HUES64 (cell line): ENCODE measurements around the gene SLC22A3.
"Not testable (repeated sequence)": the region's sequence is repeated elsewhere in the genome, so short reads cannot be mapped to it uniquely, and the experiment has no call there.

Experiments used
- H3K27ac ChIP-seq: 2 replicates; pipeline ENCODE4 v1.7.0; 2013; ENCODE audit warnings: low read depth, low read length, inconsistent platforms
- H3K27me3 ChIP-seq: 2 replicates; pipeline ENCODE4 v1.6.1; 2013; ENCODE audit warnings: mild to moderate bottlenecking, low read length; ENCODE audit not compliant: insufficient read depth
- H3K36me3 ChIP-seq: 2 replicates; pipeline ENCODE4 v1.6.1; 2013; ENCODE audit warnings: mild to moderate bottlenecking, low read length; ENCODE audit not compliant: insufficient read depth
- H3K4me1 ChIP-seq: 2 replicates; pipeline ENCODE4 v1.6.1; 2013; ENCODE audit warnings: mild to moderate bottlenecking, low read length, moderate library complexity; ENCODE audit not compliant: insufficient read depth
- H3K4me3 ChIP-seq: 2 replicates; pipeline ENCODE4 v1.5.1; 2013; ENCODE audit warnings: mild to moderate bottlenecking, low read length, moderate library complexity
- H3K9ac ChIP-seq: 2 replicates; pipeline ENCODE4 v1.6.1; 2013; ENCODE audit warnings: mild to moderate bottlenecking, low read depth, low read length
- H3K9me3 ChIP-seq: 2 replicates; pipeline ENCODE4 v1.6.1; 2013; ENCODE audit warnings: low read depth, low read length; ENCODE audit not compliant: insufficient read depth
- WGBS: fragments of 150-250, 120-280 bp; methylation state at CpG from one replicate; pipeline ENCODE4 v1.1.7; 2013; ENCODE audit warnings: missing lambda C conversion rate; 5-methylcytosine and 5-hydroxymethylcytosine counted together

Gene SLC22A3

GRCh38 chr6:160454303-160454702 is 106.1 kb downstream of the SLC22A3 start:
- WGBS: 94% methylated on average over 6 of the region's 6 CpGs
- Histone ChIP-seq H3K27ac (no peak overlapping the region), H3K27me3 (no peaks in the 10 kb centered on the region), H3K36me3 (no peaks in the 10 kb centered on the region), H3K4me3 (no peak overlapping the region), H3K9me3 (no peaks in the 10 kb centered on the region), H3K4me1 (peaks cover 5% of the 10 kb centered on the region), H3K9ac (no peak overlapping the region)

- WGBS: 95% methylated on average over 6 of the region's 6 CpGs
- no peak overlapping the region for H3K27ac ChIP-seq
- H3K9ac ChIP-seq: no peak overlapping the region
- H3K4me1 ChIP-seq: peaks cover 5% of the 10 kb centered on the region
- H3K9me3 ChIP-seq: no peaks in the 10 kb centered on the region
- no peak overlapping the region for H3K4me3 ChIP-seq
- no peaks in the 10 kb centered on the region for H3K27me3 ChIP-seq
- H3K36me3 ChIP-seq: no peaks in the 10 kb centered on the region
Measured at GRCh38 chr6:160455081-160455480, 106.9 kb downstream of the SLC22A3 start.

GRCh38 chr6:160455541-160456213 is 107.5 kb downstream of the SLC22A3 start:
- Histone ChIP-seq H3K4me1 (peaks cover 5% of the 10 kb centered on the region), H3K36me3 (no peaks in the 10 kb centered on the region), H3K4me3 (no peak overlapping the region), H3K27ac (no peak overlapping the region), H3K9ac (peak overlapping the region; percentile 15; the same call in 1 of the 2 replicates), H3K9me3 (no peaks in the 10 kb centered on the region), H3K27me3 (no peaks in the 10 kb centered on the region)
- WGBS: 38% methylated on average over 11 of the region's 11 CpGs

GRCh38 chr6:160456214-160456546 is 108.0 kb downstream of the SLC22A3 start:
- 53% methylated on average over 2 of the region's 3 CpGs for WGBS
- no peak overlapping the region for H3K27ac ChIP-seq
- peaks cover 5% of the 10 kb centered on the region for H3K4me1 ChIP-seq
- no peak overlapping the region for H3K9ac ChIP-seq
- H3K36me3 ChIP-seq: no peaks in the 10 kb centered on the region
- H3K27me3 ChIP-seq: no peaks in the 10 kb centered on the region
- H3K9me3 ChIP-seq: no peaks in the 10 kb centered on the region
- H3K4me3 ChIP-seq: no peak overlapping the region

- WGBS: 81% methylated on average over 3 of the region's 4 CpGs
- Histone ChIP-seq H3K27ac (no peak overlapping the region), H3K27me3 (no peaks in the 10 kb centered on the region), H3K36me3 (no peaks in the 10 kb centered on the region), H3K4me1 (peaks cover 5% of the 10 kb centered on the region), H3K9ac (no peak overlapping the region), H3K9me3 (no peaks in the 10 kb centered on the region), H3K4me3 (no peak overlapping the region)
Measured at GRCh38 chr6:160457823-160458222, 109.6 kb downstream of the SLC22A3 start.

- no peaks in the 10 kb centered on the region for H3K4me1 ChIP-seq
- H3K27me3 ChIP-seq: no peaks in the 10 kb centered on the region
- H3K9me3 ChIP-seq: no peaks in the 10 kb centered on the region
- no peak overlapping the region for H3K27ac ChIP-seq
- H3K36me3 ChIP-seq: no peaks in the 10 kb centered on the region
- H3K4me3 ChIP-seq: no peak overlapping the region
- WGBS: 92% methylated on average over 3 of the region's 3 CpGs
- no peak overlapping the region for H3K9ac ChIP-seq
Measured at GRCh38 chr6:160461641-160462040, 113.5 kb downstream of the SLC22A3 start.

GRCh38 chr6:160462116-160462515 is 113.9 kb downstream of the SLC22A3 start:
- Histone ChIP-seq H3K27me3 (no peaks in the 10 kb centered on the region), H3K9ac (no peak overlapping the region), H3K36me3 (no peaks in the 10 kb centered on the region), H3K27ac (no peak overlapping the region), H3K4me3 (no peak overlapping the region), H3K9me3 (no peaks in the 10 kb centered on the region), H3K4me1 (no peaks in the 10 kb centered on the region)

- no peaks in the 10 kb centered on the region for H3K9me3 ChIP-seq
- H3K36me3 ChIP-seq: no peaks in the 10 kb centered on the region
- H3K4me1 ChIP-seq: no peaks in the 10 kb centered on the region
- H3K9ac ChIP-seq: no peak overlapping the region
- H3K27me3 ChIP-seq: no peaks in the 10 kb centered on the region
- WGBS: 92% methylated on average over 3 of the region's 3 CpGs
- H3K4me3 ChIP-seq: no peak overlapping the region
- no peak overlapping the region for H3K27ac ChIP-seq
Measured at GRCh38 chr6:160462551-160463109, 114.5 kb downstream of the SLC22A3 start.

GRCh38 chr6:160464744-160465143 is 116.6 kb downstream of the SLC22A3 start:
- no peak overlapping the region for H3K9ac ChIP-seq
- H3K4me1 ChIP-seq: no peaks in the 10 kb centered on the region
- no peaks in the 10 kb centered on the region for H3K9me3 ChIP-seq
- 92% methylated on average over 3 of the region's 3 CpGs for WGBS
- no peaks in the 10 kb centered on the region for H3K36me3 ChIP-seq
- H3K4me3 ChIP-seq: no peak overlapping the region
- no peaks in the 10 kb centered on the region for H3K27me3 ChIP-seq
- H3K27ac ChIP-seq: no peak overlapping the region

GRCh38 chr6:160467261-160467871 is 119.2 kb downstream of the SLC22A3 start:
- H3K36me3 ChIP-seq, H3K4me3 ChIP-seq, H3K9ac ChIP-seq, H3K4me1 ChIP-seq, H3K27me3 ChIP-seq, H3K9me3 ChIP-seq, H3K27ac ChIP-seq: not testable (repeated sequence)
- 88% methylated on average over 14 of the region's 14 CpGs for WGBS

- 43% methylated on average over 1 of the region's 2 CpGs for WGBS
- H3K27ac ChIP-seq: no peak overlapping the region
- no peak overlapping the region for H3K9ac ChIP-seq
- H3K9me3 ChIP-seq: no peaks in the 10 kb centered on the region
- no peaks in the 10 kb centered on the region for H3K27me3 ChIP-seq
- H3K4me1 ChIP-seq: no peaks in the 10 kb centered on the region
- H3K36me3 ChIP-seq: no peaks in the 10 kb centered on the region
- no peak overlapping the region for H3K4me3 ChIP-seq
Measured at GRCh38 chr6:160469153-160469552, 121.0 kb downstream of the SLC22A3 start.
